ENCODE results near the gene ARL5B.

The ARL5B gene

DNA sequence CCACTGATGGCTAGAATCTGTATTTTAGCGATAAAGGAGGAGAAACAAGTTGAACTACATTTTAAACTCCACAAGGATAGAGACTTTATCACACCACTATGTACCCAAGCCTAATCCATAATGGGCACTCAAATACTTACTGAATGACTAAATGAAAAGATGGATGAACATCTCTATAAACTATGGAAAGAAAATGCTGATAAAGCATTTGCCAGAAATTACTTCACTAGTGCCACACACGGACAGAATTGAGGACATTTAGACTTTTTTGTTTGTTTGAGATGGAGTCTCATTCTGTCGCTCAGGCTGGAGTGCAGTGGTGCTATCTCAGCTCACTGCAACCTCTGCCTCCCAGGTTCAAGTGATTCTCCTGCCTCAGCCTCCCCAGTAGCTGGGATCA, 6.1 kb upstream of the ARL5B start:
- Histone ChIP-seq H3K36me3 (no peaks in the 10 kb centered on the region), H3K4me3 (ENCODE audit: low read depth in 1 of 2, low read length in 1 of 2) (no peak overlapping the region), H3K9me3 (no peaks in the 10 kb centered on the region), H3K27ac (no peak overlapping the region), H3K4me1 (ENCODE audit: control insufficient read depth in 1 of 2, insufficient read depth in 1 of 2, low read depth in 1 of 2, low read length in 1 of 2) (peaks cover 12 to 16% of the 10 kb centered on the region in 2 experiments), H3K27me3 (no peaks in the 10 kb centered on the region)
- TF ChIP-seq, protein P1, sequence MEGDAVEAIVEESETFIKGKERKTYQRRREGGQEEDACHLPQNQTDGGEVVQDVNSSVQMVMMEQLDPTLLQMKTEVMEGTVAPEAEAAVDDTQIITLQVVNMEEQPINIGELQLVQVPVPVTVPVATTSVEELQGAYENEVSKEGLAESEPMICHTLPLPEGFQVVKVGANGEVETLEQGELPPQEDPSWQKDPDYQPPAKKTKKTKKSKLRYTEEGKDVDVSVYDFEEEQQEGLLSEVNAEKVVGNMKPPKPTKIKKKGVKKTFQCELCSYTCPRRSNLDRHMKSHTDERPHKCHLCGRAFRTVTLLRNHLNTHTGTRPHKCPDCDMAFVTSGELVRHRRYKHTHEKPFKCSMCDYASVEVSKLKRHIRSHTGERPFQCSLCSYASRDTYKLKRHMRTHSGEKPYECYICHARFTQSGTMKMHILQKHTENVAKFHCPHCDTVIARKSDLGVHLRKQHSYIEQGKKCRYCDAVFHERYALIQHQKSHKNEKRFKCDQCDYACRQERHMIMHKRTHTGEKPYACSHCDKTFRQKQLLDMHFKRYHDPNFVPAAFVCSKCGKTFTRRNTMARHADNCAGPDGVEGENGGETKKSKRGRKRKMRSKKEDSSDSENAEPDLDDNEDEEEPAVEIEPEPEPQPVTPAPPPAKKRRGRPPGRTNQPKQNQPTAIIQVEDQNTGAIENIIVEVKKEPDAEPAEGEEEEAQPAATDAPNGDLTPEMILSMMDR (IDR thresholded peaks at IDR 0.05) = no peak

DNA sequence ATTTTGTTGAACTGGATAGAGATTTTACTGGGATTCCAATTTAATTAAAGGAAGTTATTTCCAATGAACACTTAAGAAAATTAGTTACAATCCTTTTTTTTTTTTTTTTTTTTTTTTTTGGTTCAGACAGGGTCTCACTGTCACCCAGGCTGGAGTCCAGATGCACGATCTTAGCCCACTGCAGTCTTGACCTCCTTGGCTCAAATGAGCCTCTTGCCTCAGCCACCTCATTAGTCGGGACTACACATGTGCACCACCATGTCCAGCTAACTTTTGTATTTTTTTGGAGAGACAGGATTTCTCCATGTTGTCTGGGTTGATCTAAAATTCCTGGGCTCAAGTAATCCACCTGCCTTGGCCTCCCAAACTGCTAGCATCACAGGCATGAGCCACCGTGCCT, 2.5 kb upstream of the ARL5B start:
- Histone ChIP-seq H3K4me1 (ENCODE audit: control insufficient read depth in 1 of 2, insufficient read depth in 1 of 2, low read depth in 1 of 2, low read length in 1 of 2) (peaks cover 22 to 28% of the 10 kb centered on the region in 2 experiments), H3K36me3 (no peaks in the 10 kb centered on the region)

DNA sequence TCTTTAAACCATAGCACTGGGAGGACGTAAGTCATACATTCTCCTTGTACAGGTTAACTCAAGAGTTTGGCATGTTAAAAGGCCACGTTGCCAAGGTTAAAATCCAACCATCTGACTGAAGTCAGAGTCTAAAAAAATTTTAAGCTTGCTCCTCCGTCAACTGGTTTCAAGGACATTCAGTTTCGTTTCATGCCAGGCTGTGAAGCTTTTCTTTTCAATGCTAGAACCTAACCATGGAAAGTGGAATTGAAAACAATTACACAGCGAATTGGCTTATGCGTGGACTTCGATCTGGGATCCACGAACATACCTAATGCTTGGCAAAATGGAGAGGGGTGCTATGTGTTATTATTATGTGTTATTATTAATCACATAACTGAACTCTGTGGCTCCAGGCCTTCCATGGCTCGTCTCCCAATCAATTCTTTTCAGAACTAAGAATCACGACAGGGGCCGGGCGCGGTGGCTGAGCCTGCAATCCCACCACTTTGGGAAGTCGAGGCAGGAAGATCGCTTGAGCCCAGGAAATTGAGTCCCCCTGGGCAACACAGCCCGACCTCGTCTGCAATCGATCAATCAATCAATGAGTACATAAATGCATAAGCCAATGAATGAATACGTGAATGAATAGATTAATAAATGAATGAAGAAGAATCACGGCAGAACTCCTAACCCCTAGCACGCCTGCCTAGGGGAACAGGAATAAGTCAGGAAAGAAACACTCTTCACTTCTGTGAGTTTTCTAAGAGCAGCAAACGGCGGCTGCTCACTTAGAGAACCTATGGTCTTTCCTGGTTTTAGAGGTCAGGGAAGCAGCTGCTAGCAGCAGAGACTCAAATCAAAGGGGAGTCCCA, 733 bp upstream of the ARL5B start:
- Histone ChIP-seq H3K27me3 (no peaks in the 10 kb centered on the region), H3K4me1 (ENCODE audit: control insufficient read depth in 1 of 2, insufficient read depth in 1 of 2, low read depth in 1 of 2, low read length in 1 of 2) (peaks cover 20 to 24% of the 10 kb centered on the region in 2 experiments), H3K36me3 (no peaks in the 10 kb centered on the region), H3K4me3 (ENCODE audit: low read depth in 1 of 2, low read length in 1 of 2) (peak overlapping the region; percentile 85 to 87), H3K9me3 (no peaks in the 10 kb centered on the region), H3K27ac (peak overlapping the region; percentile 91)
- TF ChIP-seq, protein P1 (IDR thresholded peaks at IDR 0.05) = no peak

More for the DNA sequence above, 2.5 kb upstream of the ARL5B start:
- TF ChIP-seq, protein P1 (IDR thresholded peaks at IDR 0.05) = no peak
- H3K9me3 ChIP-seq = no peaks in the 10 kb centered on the region
- H3K27ac ChIP-seq = no peak overlapping the region
- H3K4me3 ChIP-seq (ENCODE audit: low read depth in 1 of 2, low read length in 1 of 2) = no peak overlapping the region
- no peaks in the 10 kb centered on the region for H3K27me3 ChIP-seq

DNA sequence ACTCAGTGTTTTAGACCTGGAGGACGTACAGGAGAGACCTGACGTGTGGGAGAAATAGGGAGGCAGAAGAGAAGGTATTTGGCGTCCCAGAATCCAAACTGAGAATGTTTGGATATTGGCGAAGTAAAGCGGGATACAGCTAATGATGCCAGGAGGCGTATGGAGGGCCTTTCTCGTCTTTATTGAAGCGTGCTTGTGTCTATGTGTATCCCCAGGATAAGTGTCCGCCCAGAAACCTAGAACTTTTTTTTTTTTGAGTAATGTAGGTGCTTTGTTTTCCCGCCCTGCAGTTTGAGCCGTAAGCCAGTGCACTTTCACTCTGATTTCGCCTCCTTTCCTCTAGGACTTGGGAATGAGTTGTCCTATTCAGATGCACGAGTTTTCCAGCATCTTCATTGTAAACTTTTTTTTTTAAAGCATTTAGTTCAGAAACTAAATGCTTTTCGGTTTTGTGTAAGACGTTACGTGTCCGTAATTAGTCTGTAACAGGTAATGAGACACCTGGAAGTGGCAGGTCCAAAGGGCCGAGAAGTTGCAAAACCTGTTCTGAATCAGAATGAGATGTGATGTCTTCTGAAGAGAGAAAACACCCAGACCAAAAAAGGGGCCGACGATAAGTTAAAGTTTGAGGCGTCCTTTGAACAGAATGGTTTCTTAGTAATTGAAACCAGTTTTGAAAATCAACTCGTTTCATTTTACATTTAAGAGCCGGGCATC, 746 bp downstream of the ARL5B start:
- no peaks in the 10 kb centered on the region for H3K36me3 ChIP-seq
- peaks cover 20 to 24% of the 10 kb centered on the region in 2 experiments for H3K4me1 ChIP-seq (ENCODE audit: control insufficient read depth in 1 of 2, insufficient read depth in 1 of 2, low read depth in 1 of 2, low read length in 1 of 2)
- peak overlapping the region; percentile 91 for H3K27ac ChIP-seq
- TF ChIP-seq, protein P1 (IDR thresholded peaks at IDR 0.05) = no peak
- peak overlapping the region; percentile 85 to 87 for H3K4me3 ChIP-seq (ENCODE audit: low read depth in 1 of 2, low read length in 1 of 2)
- H3K27me3 ChIP-seq = no peaks in the 10 kb centered on the region
- no peaks in the 10 kb centered on the region for H3K9me3 ChIP-seq

DNA sequence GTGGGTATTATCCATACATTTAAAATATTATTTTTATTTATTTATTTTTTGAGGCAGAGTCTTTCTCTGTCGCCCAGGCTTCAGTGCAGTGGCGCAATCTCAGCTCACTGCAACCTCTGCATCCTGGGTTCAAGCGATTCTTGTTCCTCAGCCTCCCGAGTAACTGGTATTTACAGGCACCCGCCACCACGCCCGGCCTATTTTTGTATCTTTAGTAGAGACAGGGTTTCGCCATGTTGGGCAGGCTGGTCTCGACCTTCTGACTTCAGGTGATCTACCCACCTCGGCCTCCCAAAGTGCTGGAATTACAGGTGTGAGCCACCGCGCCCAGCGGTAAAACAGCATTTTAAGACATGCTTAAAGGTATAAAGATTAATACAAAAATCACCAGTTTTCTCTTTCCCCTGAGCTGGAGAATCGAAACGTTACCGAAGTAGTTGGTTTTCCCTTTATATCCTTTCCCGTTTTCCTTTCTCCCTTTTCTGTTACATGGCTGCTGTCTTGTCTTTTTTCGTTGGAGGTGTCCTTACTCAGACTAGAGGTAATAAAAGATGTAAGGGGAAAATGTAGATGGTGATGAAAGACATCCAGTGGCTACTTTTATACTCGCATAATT, 1.7 kb downstream of the ARL5B start:
- H3K27me3 ChIP-seq = no peaks in the 10 kb centered on the region
- peaks cover 20 to 24% of the 10 kb centered on the region in 2 experiments for H3K4me1 ChIP-seq (ENCODE audit: control insufficient read depth in 1 of 2, insufficient read depth in 1 of 2, low read depth in 1 of 2, low read length in 1 of 2)
- no peak overlapping the region for H3K27ac ChIP-seq
- TF ChIP-seq, protein P1 (IDR thresholded peaks at IDR 0.05) = no peak
- H3K4me3 ChIP-seq (ENCODE audit: low read depth in 1 of 2, low read length in 1 of 2) = peak overlapping the region; percentile 85 to 87
- H3K9me3 ChIP-seq = no peaks in the 10 kb centered on the region
- no peaks in the 10 kb centered on the region for H3K36me3 ChIP-seq

All from neutrophil (primary cell).